IMR-90 (cell line): ENCODE measurements around the gene MEN1. TPM values are rescaled to one million over a fixed set of nuclear protein-coding genes. Genes with fewer than 3 reads are reported as not detected.

Source experiments
- ATAC-seq: fragments of 200-7000 bp; cut with Tn5 transposase; 2 replicates; pipeline ENCODE4 v1.9.1; 2020; ENCODE audit warnings: low read depth, mild to moderate bottlenecking, moderate library complexity
- BruUV-seq: library from RNA; stranded (reverse); fragments of 400-500 nt; replicated peaks from 2 replicates; lab custom pipeline; 2021; lab: Mats Ljungman, UMichigan
- CTCF ChIA-PET: fragments of 300-600 bp; formaldehyde crosslinking; extraction: SDS; loops from one replicate; lab custom pipeline; 2021; ENCODE audit warnings: antibody characterized with exemption; lab: Yijun Ruan, JAX
- POLR2A ChIA-PET: fragments of 300-600 bp; sonication (Branson Sonifier 250); formaldehyde crosslinking; loops from one replicate; lab custom pipeline; 2022; ENCODE audit warnings: antibody characterized with exemption; ENCODE audit not compliant: unreplicated experiment; lab: Charles Lee
- DNase-seq: peaks from one replicate; pipeline ENCODE4 v3.0.0; 2013
- H2AFZ ChIP-seq: replicated peaks from 2 replicates; pipeline ENCODE3; 2013; ENCODE audit warnings: low read length, mild to moderate bottlenecking; ENCODE audit not compliant: poor library complexity
- H2AK5ac ChIP-seq: 2 replicates; pipeline ENCODE4 v1.6.1; 2013; ENCODE audit warnings: low read depth, low read length, inconsistent platforms
- H2AK9ac ChIP-seq: replicated peaks from 2 replicates; pipeline ENCODE3; 2013; ENCODE audit warnings: mild to moderate bottlenecking, low read depth, low read length, moderate library complexity; ENCODE audit not compliant: poor library complexity
- H2BK120ac ChIP-seq: 2 replicates; pipeline ENCODE4 v1.6.1; 2013; ENCODE audit warnings: low read depth, low read length, inconsistent platforms
- H2BK15ac ChIP-seq: 3 replicates; pipeline ENCODE4 v1.6.1; 2013; ENCODE audit warnings: low read depth, low read length, inconsistent platforms
- H2BK20ac ChIP-seq: 2 replicates; pipeline ENCODE4 v1.6.1; 2013; ENCODE audit warnings: low read depth, mild to moderate bottlenecking, inconsistent platforms, low read length, moderate library complexity
- H2BK5ac ChIP-seq: 2 replicates; pipeline ENCODE4 v1.6.1; 2013; ENCODE audit warnings: mild to moderate bottlenecking, low read depth, low read length, inconsistent platforms; ENCODE audit not compliant: poor library complexity, severe bottlenecking
- H3K14ac ChIP-seq: replicated peaks from 2 replicates; pipeline ENCODE4 v1.6.1; 2013; ENCODE audit warnings: low read depth, low read length, inconsistent platforms
- H3K18ac ChIP-seq: 2 replicates; pipeline ENCODE4 v1.6.1; 2013; ENCODE audit warnings: low read depth, low read length, control low read depth
- H3K23ac ChIP-seq: 2 replicates; pipeline ENCODE4 v1.6.1; 2013; ENCODE audit warnings: low read depth, low read length, inconsistent platforms
- H3K27ac ChIP-seq: 2 replicates; pipeline ENCODE4 v1.5.1; 2013; ENCODE audit warnings: mild to moderate bottlenecking, control low read depth, low read length; ENCODE audit not compliant: insufficient read depth
- H3K27me3 ChIP-seq: 2 replicates; pipeline ENCODE4 v1.6.1; 2013; ENCODE audit warnings: low read length; ENCODE audit not compliant: control insufficient read depth, insufficient read depth
- H3K36me3 ChIP-seq: 2 replicates; pipeline ENCODE4 v1.6.1; 2013; ENCODE audit warnings: low read length, mixed read lengths; ENCODE audit not compliant: control insufficient read depth, insufficient read depth
- H3K4ac ChIP-seq: 2 replicates; pipeline ENCODE4 v1.6.1; 2013; ENCODE audit warnings: low read depth, low read length, inconsistent platforms
- H3K4me1 ChIP-seq: 2 replicates; pipeline ENCODE4 v1.6.1; 2013; ENCODE audit warnings: low read length, mixed read lengths; ENCODE audit not compliant: control insufficient read depth, insufficient read depth
- H3K4me2 ChIP-seq: 2 replicates; pipeline ENCODE4 v1.6.1; 2013; ENCODE audit warnings: low read depth, mild to moderate bottlenecking, control low read depth, low read length, moderate library complexity
- H3K4me3 ChIP-seq: 2 replicates; pipeline ENCODE4 v1.5.1; 2013; ENCODE audit warnings: low read depth, mild to moderate bottlenecking, control low read depth, low read length, moderate library complexity; ENCODE audit not compliant: insufficient read depth
- H3K56ac ChIP-seq: 2 replicates; pipeline ENCODE4 v1.6.1; 2013; ENCODE audit warnings: low read length, inconsistent platforms; ENCODE audit not compliant: insufficient read depth; ENCODE audit errors: extremely low read depth
- H3K79me1 ChIP-seq, 2 experiments: 2 replicates each; pipeline ENCODE4 v1.6.1; 2013; ENCODE audit warnings: low read length in 2 of 2, inconsistent platforms in 1 of 2, low read depth in 1 of 2
- H3K9ac ChIP-seq: 2 replicates; pipeline ENCODE4 v1.6.1; 2013; ENCODE audit warnings: low read depth, low read length, control low read depth
- H3K9me1 ChIP-seq: 2 replicates; pipeline ENCODE4 v1.6.1; 2013; ENCODE audit warnings: low read length, inconsistent platforms; ENCODE audit not compliant: insufficient read depth
- H3K9me3 ChIP-seq: 2 replicates; pipeline ENCODE4 v1.6.1; 2013; ENCODE audit warnings: low read length; ENCODE audit not compliant: control insufficient read depth, insufficient read depth
- H4K20me1 ChIP-seq: 2 replicates; pipeline ENCODE4 v1.6.1; 2013; ENCODE audit warnings: low read length, inconsistent platforms; ENCODE audit not compliant: insufficient read depth
- H4K5ac ChIP-seq: 2 replicates; pipeline ENCODE4 v1.6.1; 2013; ENCODE audit warnings: mild to moderate bottlenecking, low read depth, low read length, control low read depth
- H4K8ac ChIP-seq, 2 experiments: 2 replicates each; pipeline ENCODE4 v1.6.1; 2013; ENCODE audit warnings: low read depth in 2 of 2, low read length in 2 of 2, control low read depth in 1 of 2, inconsistent platforms in 1 of 2
- H4K91ac ChIP-seq: 2 replicates; pipeline ENCODE4 v1.6.1; 2013; ENCODE audit warnings: low read depth, low read length, inconsistent platforms; ENCODE audit not compliant: insufficient read depth
- BHLHE40 ChIP-seq: fragments of 150-350 bp; IDR thresholded peaks from 2 replicates; pipeline ENCODE4 v1.6.1; 2016; ENCODE audit warnings: mild to moderate bottlenecking, low read depth, low read length
- CHD1 ChIP-seq: IDR thresholded peaks from 2 replicates; pipeline ENCODE4 v1.6.1; 2012; ENCODE audit warnings: low read depth, low read length, improper control_type of control experiment
- CTCF ChIP-seq: conservative IDR thresholded peaks from 2 replicates; pipeline ENCODE4 v1.5.1; 2012; ENCODE audit warnings: mild to moderate bottlenecking, low read depth, low read length, improper control_type of control experiment
- ELK1 ChIP-seq: fragments of 150-350 bp; IDR thresholded peaks from 2 replicates; pipeline ENCODE4 v1.6.1; 2016; ENCODE audit warnings: low read depth, mild to moderate bottlenecking, low read length, moderate library complexity, borderline replicate concordance
- MAFK ChIP-seq: IDR thresholded peaks from 2 replicates; pipeline ENCODE4 v1.6.1; 2012; ENCODE audit warnings: low read depth, low read length, improper control_type of control experiment
- MAZ ChIP-seq: IDR thresholded peaks from 2 replicates; pipeline ENCODE4 v1.6.1; 2012; ENCODE audit warnings: low read depth, mild to moderate bottlenecking, low read length, improper control_type of control experiment, moderate library complexity, borderline replicate concordance
- MXI1 ChIP-seq: IDR thresholded peaks from 2 replicates; pipeline ENCODE4 v1.6.1; 2012; ENCODE audit warnings: low read depth, mild to moderate bottlenecking, low read length, moderate library complexity, borderline replicate concordance
- NFE2L2 ChIP-seq: fragments of 150-350 bp; IDR thresholded peaks from 2 replicates; pipeline ENCODE4 v1.6.1; 2016; ENCODE audit warnings: low read depth, mild to moderate bottlenecking, low read length
- POLR2A ChIP-seq: IDR thresholded peaks from 2 replicates; pipeline ENCODE4 v1.6.1; 2012; ENCODE audit warnings: mild to moderate bottlenecking, low read depth, low read length
- RAD21 ChIP-seq: IDR thresholded peaks from 2 replicates; pipeline ENCODE4 v1.6.1; 2012; ENCODE audit warnings: low read length, improper control_type of control experiment
- RFX5 ChIP-seq: IDR thresholded peaks from 2 replicates; pipeline ENCODE4 v1.8.0; 2012; ENCODE audit warnings: low read depth, mild to moderate bottlenecking, low read length, moderate library complexity
- SMC3 ChIP-seq: fragments of 150-350 bp; IDR thresholded peaks from 2 replicates; pipeline ENCODE4 v1.6.1; 2016; ENCODE audit warnings: low read depth, mild to moderate bottlenecking, antibody characterized with exemption, low read length, moderate library complexity
- USF2 ChIP-seq: fragments of 150-350 bp; IDR thresholded peaks from 2 replicates; pipeline ENCODE4 v1.6.1; 2017; ENCODE audit warnings: mild to moderate bottlenecking, antibody characterized with exemption, low read length, low read depth
- WGBS, 2 experiments: methylation state at CpG; one replicate each; pipeline versions ENCODE4 v1.1.5 to v1.1.7; 2013; ENCODE audit warnings: missing lambda C conversion rate in 2 of 2; ENCODE audit not compliant: insufficient read length in 1 of 2; ENCODE audit errors: extremely low coverage in 2 of 2; 5-methylcytosine and 5-hydroxymethylcytosine counted together
- dilution Hi-C: fragments of 300-500 bp; cut with HindIII; formaldehyde crosslinking; loops from one replicate; pipeline ENCODE4 v1.14.3; 2018; ENCODE audit warnings: low sequenced_read_pairs; ENCODE audit not compliant: unreplicated experiment
- in situ Hi-C: fragments of 300-500 bp; cut with MboI; formaldehyde crosslinking; loops from 3 replicates; pipeline ENCODE4 v1.14.3; 2019; ENCODE audit warnings: low sequenced_read_pairs, inconsistent platforms, mixed read lengths
- intact Hi-C: fragments of 100-400 bp; cut with micrococcal nuclease; formaldehyde crosslinking; loops from 2 replicates; pipeline ENCODE4 v1.10.0; 2022
- polyA plus RNA-seq, 3 experiments: library from polyadenylated mRNA; depleted of rRNA; stranded (reverse); fragments of >200 nt; gene quantifications; 2 replicates each; pipeline ENCODE4 v1.2.3, GENCODE V29; 2012; ENCODE audit warnings: low replicate concordance in 1 of 3
- total RNA-seq: library from RNA; depleted of rRNA; stranded (reverse); fragments of >200 nt; gene quantifications from 2 replicates; pipeline ENCODE4 v1.2.3, GENCODE V29; 2012

The MEN1 gene
- total and polyA plus RNA-seq, 2 of the 4 experiments (the other 2 are of a cell fraction), result 8.8 to 35.7 TPM

- H3K79me1 ChIP-seq, result peaks cover 28 to 83% of the 10 kb centered on the region in 2 experiments
- H3K9me3 ChIP-seq, result no peaks in the 10 kb centered on the region
- H2BK20ac ChIP-seq, result peak overlapping the region; percentile 93
- H4K8ac ChIP-seq, result peak overlapping the region; percentile 78 to 96
- ATAC-seq (peak; percentile 81), DNase-seq (peak; percentile 91)
- peak overlapping the region; percentile 99 for H3K4ac ChIP-seq
- peaks cover 33% of the 10 kb centered on the region for H3K4me1 ChIP-seq
- peaks cover 25% of the 10 kb centered on the region for H3K9me1 ChIP-seq
- BruUV-seq, result no TSS peak
- in situ Hi-C loops, result no loop called here
- 79% methylated on average over 24 of the region's 45 CpGs; no CpG with 5 or more reads in 1 of the 2 experiments for WGBS, 2 experiments
- intact Hi-C loops, result loop anchor here (2.0 kb wide), 1 partner anchor 62 kb away; the partner anchor contains the start of gene ATG2A
- H3K4me3 ChIP-seq, result no peak overlapping the region
- H4K20me1 ChIP-seq, result peaks cover 5% of the 10 kb centered on the region; the same call in 1 of the 2 replicates
- peak overlapping the region; percentile 67 for H3K18ac ChIP-seq
- peak overlapping the region; percentile 97 for H2AK9ac ChIP-seq
- peak overlapping the region; percentile 93 for H3K23ac ChIP-seq
- H2BK120ac ChIP-seq, result peak overlapping the region; percentile 95
- H3K27me3 ChIP-seq, result no peaks in the 10 kb centered on the region
- peak overlapping the region; percentile 85 for H2BK5ac ChIP-seq
- dilution Hi-C loops, result no loop called here
- CTCF ChIA-PET, result interaction anchor here (0.6 to 1.0 kb wide), 3 partner anchors 33 to 39 kb away, joined by 3 to 4 read pairs (median 3); no protein-coding TSS in a partner anchor
- peak overlapping the region; percentile 74 for H3K27ac ChIP-seq
- H2AFZ ChIP-seq, result peak overlapping the region; percentile 82
- H2AK5ac ChIP-seq, result peak overlapping the region; percentile 100
- peak overlapping the region; percentile 25 for H4K5ac ChIP-seq
- H4K91ac ChIP-seq, result peak overlapping the region; percentile 97
- H3K56ac ChIP-seq, result peak overlapping the region; percentile 66
- H3K9ac ChIP-seq, result no peak overlapping the region
- peak overlapping the region; percentile 98 for H3K14ac ChIP-seq
- POLR2A ChIA-PET, result no interaction called here
- H3K4me2 ChIP-seq, result peak overlapping the region; percentile 8
- H3K36me3 ChIP-seq, result peaks cover 49% of the 10 kb centered on the region
- peak overlapping the region; percentile 99 for H2BK15ac ChIP-seq
- TF ChIP-seq SMC3 (0 out of 2 replicates have a peak, but pooled peaks have one; percentile 18), BHLHE40 (peak; percentile 73), CHD1 (no peak), ELK1 (no peak), MXI1 (no peak), POLR2A (no peak; the same call in 1 of the 2 replicates), USF2 (no peak), RFX5 (no peak), RAD21 (no peak; the same call in 1 of the 2 replicates), MAFK (no peak), CTCF (no peak), NFE2L2 (peak; percentile 57), MAZ (peak; percentile 85)
Observed at GRCh38 chr11:64854534-64855502, 44.5 kb upstream of the MEN1 start.
